ENCODE results near the gene RC3H1. TPM values are rescaled to one million over a fixed set of nuclear protein-coding genes. Genes with fewer than 3 reads are reported as not detected.
"Not testable (repeated sequence)": the region's sequence is repeated elsewhere in the genome, so short reads cannot be mapped to it uniquely, and the experiment has no call there.

Gene RC3H1
- total RNA-seq, 1 donor from 2014 or later: 39.4 TPM

GRCh38 chr1:173997791-173998190, 24.4 kb downstream of the RC3H1 start:
- TF ChIP-seq CTCF (conservative IDR thresholded peaks at IDR 0.05): no peak
- no peaks in the 10 kb centered on the region for H3K27me3 Mint-ChIP-seq
- peaks cover 18% of the 10 kb centered on the region for H3K4me1 Mint-ChIP-seq (ENCODE audit: unreplicated experiment)
- no peak for DNase-seq (ENCODE audit: extremely low spot score, unreplicated experiment)
- peaks cover 20% of the 10 kb centered on the region for H3K36me3 Mint-ChIP-seq
- no peaks in the 10 kb centered on the region for H3K9me3 Mint-ChIP-seq
- H3K4me3 Mint-ChIP-seq: no peak overlapping the region
- peak overlapping the region; percentile 64 for H3K27ac Mint-ChIP-seq

GRCh38 chr1:173996995-173997394, 25.2 kb downstream of the RC3H1 start:
- DNase-seq (ENCODE audit: extremely low spot score, unreplicated experiment): no peak
- Mint-ChIP-seq H3K4me1 (ENCODE audit: unreplicated experiment) (peaks cover 13% of the 10 kb centered on the region), H3K27ac (no peak overlapping the region), H3K4me3 (no peak overlapping the region), H3K27me3 (no peaks in the 10 kb centered on the region), H3K36me3 (peaks cover 22% of the 10 kb centered on the region), H3K9me3 (no peaks in the 10 kb centered on the region)
- TF ChIP-seq CTCF (conservative IDR thresholded peaks at IDR 0.05): no peak

GRCh38 chr1:173995475-173995874, 26.7 kb downstream of the RC3H1 start:
- peaks cover 28% of the 10 kb centered on the region for H3K36me3 Mint-ChIP-seq
- H3K9me3 Mint-ChIP-seq: no peaks in the 10 kb centered on the region
- H3K4me3 Mint-ChIP-seq: no peak overlapping the region
- DNase-seq (ENCODE audit: extremely low spot score, unreplicated experiment): no peak
- peaks cover 3% of the 10 kb centered on the region for H3K4me1 Mint-ChIP-seq (ENCODE audit: unreplicated experiment)
- no peak overlapping the region for H3K27ac Mint-ChIP-seq
- H3K27me3 Mint-ChIP-seq: no peaks in the 10 kb centered on the region
- TF ChIP-seq CTCF (conservative IDR thresholded peaks at IDR 0.05): no peak

GRCh38 chr1:173993948-173994347, 28.2 kb downstream of the RC3H1 start:
- not testable (repeated sequence) for H3K27me3 Mint-ChIP-seq; H3K9me3 Mint-ChIP-seq; H3K4me1 Mint-ChIP-seq (ENCODE audit: unreplicated experiment); DNase-seq (ENCODE audit: extremely low spot score, unreplicated experiment); H3K4me3 Mint-ChIP-seq; H3K27ac Mint-ChIP-seq
- H3K36me3 Mint-ChIP-seq: peaks cover 32% of the 10 kb centered on the region

- H3K27ac Mint-ChIP-seq: no peak overlapping the region
- no peak for TF ChIP-seq CTCF (conservative IDR thresholded peaks at IDR 0.05)
- H3K4me3 Mint-ChIP-seq: no peak overlapping the region
- H3K27me3 Mint-ChIP-seq: no peaks in the 10 kb centered on the region
- DNase-seq (ENCODE audit: extremely low spot score, unreplicated experiment): no peak
- H3K36me3 Mint-ChIP-seq: peaks cover 38% of the 10 kb centered on the region
- H3K4me1 Mint-ChIP-seq (ENCODE audit: unreplicated experiment): no peaks in the 10 kb centered on the region
- H3K9me3 Mint-ChIP-seq: no peaks in the 10 kb centered on the region
Measured at GRCh38 chr1:173988068-173988467, 34.1 kb downstream of the RC3H1 start.

GRCh38 chr1:173986951-173987350, 35.2 kb downstream of the RC3H1 start:
- H3K4me1 Mint-ChIP-seq (ENCODE audit: unreplicated experiment): no peaks in the 10 kb centered on the region
- no peaks in the 10 kb centered on the region for H3K9me3 Mint-ChIP-seq
- H3K36me3 Mint-ChIP-seq: peaks cover 33% of the 10 kb centered on the region
- no peaks in the 10 kb centered on the region for H3K27me3 Mint-ChIP-seq
- no peak overlapping the region for H3K27ac Mint-ChIP-seq
- no peak for DNase-seq (ENCODE audit: extremely low spot score, unreplicated experiment)
- no peak overlapping the region for H3K4me3 Mint-ChIP-seq
- no peak for TF ChIP-seq CTCF (conservative IDR thresholded peaks at IDR 0.05)
